HG02970 (cell line): Measurements from ENCODE around the gene PARP1.

ENCODE experiments used
- ATAC-seq: cut with Tn5 transposase; IDR thresholded peaks from one replicate; pipeline ENCODE4 v1.9.1; 2021; ENCODE audit warnings: mild to moderate bottlenecking, moderate library complexity, moderate number of reproducible peaks; ENCODE audit not compliant: unreplicated experiment, low FRiP score

The PARP1 gene

GRCh38 chr1:226318471-226318870, 89.4 kb downstream of the PARP1 start:
- ATAC-seq = no peak

GRCh38 chr1:226314055-226314454, 93.8 kb downstream of the PARP1 start:
- no peak for ATAC-seq

GRCh38 chr1:226312065-226312464, 95.8 kb downstream of the PARP1 start:
- no peak for ATAC-seq

DNA sequence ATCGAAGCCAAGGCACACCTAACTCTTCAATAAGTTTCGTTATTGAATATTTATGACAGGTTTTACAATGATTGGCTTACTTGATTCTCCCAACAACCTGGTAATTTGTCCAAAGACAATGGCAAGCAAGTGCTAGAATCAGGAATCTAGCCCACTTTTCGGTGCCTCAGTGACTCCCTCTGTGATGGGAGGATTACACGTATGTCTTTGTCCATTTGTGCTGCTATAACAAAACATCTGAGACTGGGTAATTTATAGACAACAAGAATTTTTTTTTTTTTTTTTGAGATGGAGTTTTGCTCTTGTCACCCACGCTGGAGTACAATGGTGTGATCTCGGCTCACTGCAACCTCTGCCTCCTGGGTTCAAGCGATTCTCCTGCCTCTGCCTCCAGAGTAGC, 96.5 kb downstream of the PARP1 start:
- ATAC-seq = no peak
